Hippocampal formation (tissue), 2 donors: ENCODE data around the gene EIF2D.
A peak's percentile ranks its signal among the peaks of the same experiment; 100 is the strongest.
"Not testable (repeated sequence)": the region's sequence is repeated elsewhere in the genome, so short reads cannot be mapped to it uniquely, and the experiment has no call there.

Source experiments
- DNase-seq, 2 donors: peaks; one replicate each; lab custom pipeline; 2025; lab: John Stamatoyannopoulos, UW

EIF2D gene, protein sequence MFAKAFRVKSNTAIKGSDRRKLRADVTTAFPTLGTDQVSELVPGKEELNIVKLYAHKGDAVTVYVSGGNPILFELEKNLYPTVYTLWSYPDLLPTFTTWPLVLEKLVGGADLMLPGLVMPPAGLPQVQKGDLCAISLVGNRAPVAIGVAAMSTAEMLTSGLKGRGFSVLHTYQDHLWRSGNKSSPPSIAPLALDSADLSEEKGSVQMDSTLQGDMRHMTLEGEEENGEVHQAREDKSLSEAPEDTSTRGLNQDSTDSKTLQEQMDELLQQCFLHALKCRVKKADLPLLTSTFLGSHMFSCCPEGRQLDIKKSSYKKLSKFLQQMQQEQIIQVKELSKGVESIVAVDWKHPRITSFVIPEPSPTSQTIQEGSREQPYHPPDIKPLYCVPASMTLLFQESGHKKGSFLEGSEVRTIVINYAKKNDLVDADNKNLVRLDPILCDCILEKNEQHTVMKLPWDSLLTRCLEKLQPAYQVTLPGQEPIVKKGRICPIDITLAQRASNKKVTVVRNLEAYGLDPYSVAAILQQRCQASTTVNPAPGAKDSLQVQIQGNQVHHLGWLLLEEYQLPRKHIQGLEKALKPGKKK

DNA sequence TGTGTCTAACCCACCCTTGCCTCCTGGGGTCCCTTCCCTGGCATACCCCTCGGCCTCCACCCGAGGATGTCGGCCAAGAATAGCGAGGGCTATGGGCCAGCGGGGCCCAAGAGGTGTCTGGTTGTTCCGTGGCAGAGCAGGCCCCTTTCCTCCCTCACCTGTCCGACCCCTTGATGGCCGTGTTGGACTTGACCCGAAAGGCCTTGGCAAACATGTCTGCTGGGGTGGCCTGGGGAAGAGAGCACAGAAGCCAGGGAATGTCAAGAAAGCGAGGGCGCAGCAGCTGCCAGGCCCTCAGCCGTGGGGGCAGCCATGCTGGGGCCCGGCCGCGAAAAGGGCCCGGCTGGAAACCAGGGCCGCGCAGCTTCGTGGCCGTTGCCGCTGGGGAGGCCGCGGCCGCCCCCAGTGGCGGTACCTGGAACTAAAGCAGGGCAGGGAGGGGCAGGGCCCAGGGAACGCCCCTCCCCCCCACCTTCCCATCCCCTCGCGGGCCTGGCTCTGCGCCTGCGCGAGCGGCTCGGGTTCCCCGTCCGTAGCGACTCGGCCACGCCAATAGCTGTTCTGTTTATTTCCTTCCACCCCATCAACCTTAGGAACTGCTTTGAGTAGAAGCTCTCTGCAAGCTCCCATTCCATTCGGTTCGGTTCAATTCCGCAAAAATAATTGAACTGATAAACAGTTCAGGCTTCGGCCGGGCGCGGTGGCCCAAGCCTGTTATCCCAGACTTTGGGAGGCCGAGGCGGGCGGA is at the start of gene EIF2D:
Gene EIF2D, minus strand, starts transcription at position 337 of the 748 bp plus-strand sequence. Its CDS starts 123 bp downstream, at position 214.
- peak; percentile 93 to 95 for DNase-seq

DNA sequence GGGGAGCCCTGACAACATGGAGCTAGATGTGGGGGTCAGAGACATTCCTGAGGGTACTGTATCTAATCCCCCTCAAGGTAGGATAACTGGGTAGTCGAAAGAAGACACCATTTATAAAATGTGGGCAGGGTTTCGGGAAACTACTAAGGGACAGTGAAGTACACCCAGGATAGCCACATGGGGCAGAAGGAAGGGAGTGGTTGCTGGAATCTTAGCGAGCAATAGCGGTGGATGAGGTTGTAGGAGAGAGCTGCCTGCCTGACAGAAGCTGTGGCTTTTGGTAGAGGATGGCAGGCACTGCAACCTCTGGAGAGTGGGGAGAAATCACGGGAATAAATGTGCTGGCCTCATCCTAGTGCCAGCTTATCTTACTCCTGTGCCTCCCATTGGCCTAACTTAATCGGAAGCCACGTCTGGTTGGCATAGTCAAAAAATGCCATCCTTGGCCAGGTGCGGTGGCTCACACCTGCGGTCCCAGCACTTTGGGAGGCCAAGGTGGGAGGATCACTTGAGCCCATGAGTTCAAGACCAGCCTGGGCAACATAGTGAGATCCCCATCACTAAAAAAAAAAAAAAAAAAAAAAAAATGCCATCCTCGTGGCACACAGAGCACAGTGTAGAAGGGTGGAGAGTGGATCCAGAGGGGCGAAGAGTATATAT is 49.0 kb upstream of the EIF2D start:
- no peak for DNase-seq

DNA sequence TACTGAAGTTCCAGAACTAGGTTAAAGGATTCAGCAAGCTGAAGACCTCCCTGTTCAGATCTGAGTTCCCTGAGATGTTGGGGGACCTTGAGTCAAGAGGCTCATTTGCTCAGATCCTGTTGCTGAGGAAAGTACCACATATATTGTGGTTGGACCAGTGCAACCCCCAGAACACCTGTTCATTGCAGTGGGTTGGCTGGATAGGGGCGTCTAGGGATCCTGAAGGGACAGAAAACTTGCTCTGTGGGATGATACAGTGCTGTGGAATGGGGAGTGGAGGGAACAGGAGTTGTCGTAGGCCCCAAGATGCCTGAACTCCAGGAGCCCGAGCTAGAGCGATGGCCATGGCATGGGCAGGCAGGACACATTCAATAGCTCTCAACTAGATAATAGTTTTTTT is 47.9 kb upstream of the EIF2D start:
- no peak for DNase-seq

DNA sequence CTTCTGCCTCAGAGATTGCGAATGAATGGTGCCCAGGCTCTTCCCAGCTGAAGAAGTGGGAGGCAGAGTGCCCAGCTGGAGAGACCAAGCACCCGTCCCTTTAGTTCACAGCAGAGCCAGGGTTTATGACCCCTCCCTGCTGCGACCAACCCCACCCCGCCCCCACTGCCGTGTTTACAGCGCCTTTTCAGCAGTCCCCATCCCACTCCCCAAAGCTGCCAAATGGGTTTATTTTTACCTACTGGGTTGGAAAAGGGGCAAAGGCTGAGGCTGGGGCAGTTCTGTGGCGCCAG is 46.7 kb upstream of the EIF2D start:
- no peak for DNase-seq

DNA sequence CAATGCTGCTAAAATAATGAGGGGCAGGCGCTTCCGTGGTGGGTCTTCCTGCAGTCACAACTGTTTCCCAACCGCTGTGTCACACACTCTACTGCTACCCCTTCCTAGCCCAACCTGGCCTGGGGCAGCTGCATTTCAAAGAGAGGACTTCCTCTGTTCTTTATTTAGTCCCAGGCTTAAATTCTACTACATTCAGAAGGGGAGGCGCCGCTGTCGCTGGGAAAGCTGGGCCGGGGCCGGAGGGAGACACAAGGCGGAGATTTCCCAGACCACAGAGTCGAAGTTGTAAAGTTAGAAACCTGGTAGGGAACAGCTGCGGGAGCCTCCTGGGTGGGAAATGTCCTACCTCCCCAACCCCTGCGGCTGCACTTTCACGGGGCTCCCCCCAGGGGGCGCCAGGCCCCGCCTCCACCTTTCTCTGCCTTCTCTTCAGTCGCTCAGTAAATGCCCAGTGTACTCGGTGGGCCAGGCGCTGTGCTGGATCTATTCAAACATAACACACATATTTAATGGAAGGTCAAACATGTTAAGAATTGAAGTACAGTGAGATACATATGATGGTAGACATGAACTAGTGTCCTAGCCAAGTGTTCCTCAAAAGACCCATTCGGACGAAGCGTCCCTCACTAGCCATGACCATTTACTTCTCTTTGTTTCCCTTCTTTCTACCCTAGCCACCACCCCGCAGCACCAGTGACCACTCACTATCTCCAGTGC is 46.2 kb upstream of the EIF2D start:
- no peak for DNase-seq

DNA sequence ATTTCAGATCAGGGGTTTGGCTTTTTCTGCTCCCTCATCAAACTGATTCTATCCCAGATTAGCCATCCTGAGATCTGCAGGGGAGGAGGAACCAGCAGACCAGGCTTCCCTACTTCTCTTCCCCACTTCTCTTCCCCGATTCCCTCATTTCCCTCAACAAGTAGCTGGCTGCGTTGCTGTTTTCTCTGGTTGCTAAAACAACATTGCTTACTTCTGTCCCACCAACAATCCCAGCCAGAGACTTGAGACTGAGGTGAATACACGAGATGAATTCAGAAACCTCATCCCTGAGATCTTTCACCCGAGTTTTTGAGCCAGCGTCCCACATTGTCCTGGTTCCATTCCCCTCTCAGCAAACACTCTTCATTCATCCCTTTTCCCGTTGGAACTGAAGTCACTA is 45.5 kb upstream of the EIF2D start:
- no peak for DNase-seq

DNA sequence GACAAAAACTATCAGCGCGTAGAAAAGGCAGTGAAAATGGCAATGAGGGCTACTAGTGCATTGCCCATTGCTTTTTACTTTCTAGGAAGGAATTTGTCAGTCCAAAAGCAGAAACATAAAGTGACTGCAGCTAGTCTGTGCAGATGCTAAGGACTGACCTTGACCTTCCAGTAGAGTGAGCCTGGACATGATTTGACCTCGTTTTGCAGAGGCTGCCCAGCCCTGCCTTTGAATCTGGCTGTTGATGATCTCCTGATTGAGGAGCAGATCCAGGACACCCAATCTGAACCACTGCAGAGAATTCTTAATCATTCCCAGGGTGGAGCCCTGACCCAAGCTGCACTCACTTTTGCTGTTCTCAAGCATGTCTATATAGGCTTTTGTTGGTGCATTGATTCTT is 44.7 kb upstream of the EIF2D start:
- no peak for DNase-seq

DNA sequence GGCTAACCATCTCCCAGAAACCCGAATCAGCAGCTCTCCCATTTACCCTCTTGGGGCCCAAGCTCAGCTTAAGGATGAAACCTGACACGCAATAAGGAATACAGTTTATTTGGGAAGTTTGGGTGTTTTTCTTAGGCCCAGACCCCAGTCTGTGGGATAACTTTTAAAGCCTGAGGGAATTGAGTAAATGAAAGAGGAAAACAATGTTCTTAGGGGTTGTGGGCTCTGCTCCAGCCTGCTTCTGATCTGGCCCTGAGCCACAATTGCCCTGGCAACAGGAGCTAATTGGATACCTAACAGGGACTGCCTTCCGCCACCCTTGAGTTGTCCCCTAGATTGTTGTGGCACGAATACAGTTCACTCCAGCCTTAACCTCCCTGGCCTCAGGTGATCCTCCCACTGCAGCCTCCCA is 43.2 kb upstream of the EIF2D start:
- no peak for DNase-seq

DNA sequence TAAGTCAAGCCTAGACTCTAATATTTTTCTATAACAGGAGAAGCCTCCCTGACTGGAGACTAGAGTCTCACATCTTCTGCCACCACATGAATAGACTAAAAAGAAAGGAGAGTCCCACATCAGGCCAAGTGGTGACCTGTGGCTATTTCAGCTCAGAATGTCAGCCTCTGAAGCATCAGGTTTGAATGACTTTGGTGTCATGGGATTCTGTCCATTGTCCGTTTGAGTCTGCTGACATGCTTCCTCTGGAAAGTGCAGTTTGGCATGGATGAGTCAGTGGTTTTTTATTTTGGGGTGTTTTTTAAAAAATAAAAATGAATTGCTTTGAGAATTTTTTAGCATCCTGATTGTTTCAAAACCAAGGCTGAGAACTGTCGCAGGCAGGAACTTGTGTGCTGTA is 42.6 kb upstream of the EIF2D start:
- DNase-seq = no peak

DNA sequence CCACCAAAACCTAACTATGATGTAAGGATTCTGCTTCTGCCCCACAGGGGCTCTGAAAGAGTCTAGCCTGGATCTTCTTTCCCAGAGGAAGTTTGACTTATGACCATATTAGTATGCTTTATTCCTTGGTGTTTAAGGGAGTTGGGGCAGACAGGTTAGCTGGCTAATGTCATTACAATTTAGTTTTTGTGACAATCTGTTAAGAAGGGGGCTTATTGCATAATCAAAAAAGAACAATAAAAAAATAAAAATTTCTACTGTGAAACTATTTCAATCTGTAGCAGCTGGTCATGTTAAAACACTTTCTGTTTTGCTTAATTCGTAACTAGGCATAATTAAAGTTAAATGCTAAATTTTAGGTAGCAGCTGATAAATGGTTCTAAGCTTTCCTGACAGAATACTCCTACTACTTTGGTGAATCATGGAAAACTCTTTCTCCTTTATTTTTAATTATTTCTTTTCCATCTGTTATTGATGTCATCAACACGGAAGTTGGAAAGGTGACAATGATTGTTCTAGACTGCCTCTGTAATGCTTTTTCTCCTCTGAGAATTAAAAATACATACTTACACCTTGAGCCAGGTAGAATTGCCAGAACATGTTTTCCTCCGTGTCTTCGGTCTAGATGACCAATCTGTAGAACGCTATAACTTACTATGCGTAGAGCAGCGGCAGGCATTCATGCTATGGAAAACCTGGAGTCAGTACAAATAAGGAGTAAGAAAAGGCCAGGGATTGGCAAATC is 41.6 kb upstream of the EIF2D start:
- no peak for DNase-seq

DNA sequence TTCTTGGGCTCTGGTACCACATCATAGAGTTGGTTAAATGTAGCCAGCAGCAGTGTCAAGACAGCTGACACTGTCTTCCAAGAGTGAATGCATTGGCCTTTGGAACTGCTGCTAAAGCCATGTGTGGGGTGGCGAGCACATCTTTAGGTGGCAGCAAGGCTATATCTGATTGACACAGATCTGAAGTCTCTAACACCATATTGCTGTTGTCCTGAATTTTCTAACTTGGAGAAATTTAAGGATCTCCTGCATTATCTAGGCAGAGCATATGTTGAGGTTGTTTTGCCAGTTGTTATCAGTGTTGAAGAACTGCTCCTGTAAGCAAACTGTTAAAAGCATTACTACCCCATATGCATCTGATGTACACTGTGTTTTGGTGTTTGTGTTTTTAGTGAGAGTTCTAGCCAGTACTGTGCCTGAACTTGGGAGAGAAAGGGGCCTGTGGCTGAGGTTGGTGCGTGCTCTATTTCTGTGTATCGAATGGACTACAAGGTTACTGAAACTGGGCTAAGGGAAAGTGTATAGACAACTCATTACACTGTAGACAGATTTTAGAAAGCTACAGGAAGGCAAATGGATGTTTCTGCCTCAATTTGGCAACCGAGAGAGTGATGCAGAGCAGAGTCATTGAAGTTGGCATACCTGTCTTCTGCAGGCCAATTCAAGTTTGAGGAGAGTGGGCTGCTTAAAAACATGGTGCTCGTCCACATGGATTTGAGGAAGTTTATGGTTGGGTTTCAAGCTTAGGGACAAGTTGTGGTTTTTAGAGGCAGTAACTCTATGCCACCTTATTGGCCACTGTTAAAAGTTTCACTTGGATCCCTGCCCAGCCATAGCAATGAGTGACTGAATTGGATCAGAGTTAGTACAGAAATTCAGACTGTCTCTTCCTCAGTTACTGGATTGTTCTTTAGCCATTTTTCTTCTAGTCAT is 40.0 kb upstream of the EIF2D start:
- DNase-seq = no peak

DNA sequence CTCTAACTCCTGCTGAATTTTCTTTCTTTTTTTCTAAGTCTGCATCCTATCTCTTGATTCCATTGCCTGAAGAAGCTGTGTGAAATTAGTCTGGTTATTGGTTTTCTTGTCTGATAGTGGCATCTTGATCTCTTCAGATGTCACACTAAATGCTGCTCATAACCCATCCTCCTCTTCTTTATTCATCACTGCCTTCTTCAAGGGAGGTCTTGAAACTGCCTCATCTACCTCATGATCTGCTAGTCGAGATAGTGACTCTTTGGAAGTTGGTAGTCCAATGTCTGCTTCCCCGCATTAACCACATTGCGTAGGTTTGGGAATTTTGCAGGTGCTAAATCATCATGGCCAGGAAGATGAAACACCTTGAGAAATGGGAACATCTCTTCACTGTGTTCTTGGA is 38.7 kb upstream of the EIF2D start:
- no peak for DNase-seq

DNA sequence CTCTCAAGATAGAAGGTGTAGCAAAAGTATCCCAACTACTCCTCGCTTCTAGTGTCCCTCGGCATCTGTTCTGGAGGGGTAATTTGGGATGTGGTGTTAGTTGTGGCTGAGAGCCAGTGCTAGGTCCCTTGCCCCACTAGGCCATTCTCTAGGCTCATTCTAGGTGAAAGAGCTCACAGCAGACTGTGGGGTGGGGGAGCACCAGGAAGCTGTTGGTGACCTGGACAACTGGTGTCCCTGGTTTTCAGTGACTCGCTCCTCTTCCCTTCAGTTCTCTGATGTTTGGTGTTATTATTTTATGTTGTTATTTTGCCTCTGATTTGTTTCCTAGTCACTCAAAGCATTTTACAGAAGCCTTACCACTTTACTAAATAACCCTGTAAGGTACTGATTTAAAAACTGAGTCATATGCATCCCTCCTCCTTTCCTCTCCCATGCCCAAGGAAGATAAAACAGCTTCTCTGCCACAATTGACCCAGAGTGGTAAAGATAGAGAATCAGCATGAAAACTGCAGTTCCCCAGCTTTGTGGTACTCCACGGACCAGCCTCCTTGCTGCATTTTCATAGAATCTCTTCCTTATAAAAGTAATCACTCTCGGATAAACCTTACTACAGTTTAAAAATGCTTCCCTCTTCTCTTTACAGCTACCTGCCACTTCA is 37.1 kb upstream of the EIF2D start:
- DNase-seq = no peak

DNA sequence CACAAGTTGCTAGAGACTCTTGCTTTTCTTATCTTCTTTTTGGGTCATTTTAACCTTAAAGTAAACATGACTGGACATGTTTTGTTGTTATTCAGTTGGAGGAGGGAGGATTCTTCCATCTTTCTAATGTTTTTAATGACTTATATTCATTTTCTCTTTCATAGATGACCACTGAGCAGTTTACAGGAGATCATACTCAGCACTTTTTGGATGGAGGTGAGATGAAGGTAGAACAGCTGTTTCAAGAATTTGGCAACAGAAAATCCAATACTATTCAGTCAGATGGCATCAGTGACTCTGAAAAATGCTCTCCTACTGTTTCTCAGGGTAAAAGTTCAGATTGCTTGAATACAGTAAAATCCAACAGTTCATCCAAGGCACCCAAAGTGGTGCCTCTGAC is 35.0 kb upstream of the EIF2D start:
- DNase-seq = no peak

DNA sequence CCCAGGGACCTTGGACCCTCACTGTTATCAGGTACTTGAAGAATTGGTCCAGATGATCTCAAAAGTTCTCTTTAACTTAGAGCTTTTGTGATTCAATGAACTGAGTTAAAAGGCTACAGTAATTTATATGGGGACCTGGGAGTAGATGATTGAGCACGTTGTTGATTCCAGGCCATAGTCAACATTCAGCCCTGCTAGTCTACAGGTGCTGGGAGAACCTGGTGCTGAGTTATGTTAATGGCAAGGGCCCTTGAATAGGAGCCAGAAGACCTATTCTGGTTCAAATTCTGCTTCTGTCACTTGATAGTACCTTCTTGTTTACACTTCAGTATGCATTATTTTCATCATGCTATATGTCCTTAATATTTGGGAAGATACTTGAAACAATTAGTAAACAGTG is 34.2 kb upstream of the EIF2D start:
- no peak for DNase-seq

DNA sequence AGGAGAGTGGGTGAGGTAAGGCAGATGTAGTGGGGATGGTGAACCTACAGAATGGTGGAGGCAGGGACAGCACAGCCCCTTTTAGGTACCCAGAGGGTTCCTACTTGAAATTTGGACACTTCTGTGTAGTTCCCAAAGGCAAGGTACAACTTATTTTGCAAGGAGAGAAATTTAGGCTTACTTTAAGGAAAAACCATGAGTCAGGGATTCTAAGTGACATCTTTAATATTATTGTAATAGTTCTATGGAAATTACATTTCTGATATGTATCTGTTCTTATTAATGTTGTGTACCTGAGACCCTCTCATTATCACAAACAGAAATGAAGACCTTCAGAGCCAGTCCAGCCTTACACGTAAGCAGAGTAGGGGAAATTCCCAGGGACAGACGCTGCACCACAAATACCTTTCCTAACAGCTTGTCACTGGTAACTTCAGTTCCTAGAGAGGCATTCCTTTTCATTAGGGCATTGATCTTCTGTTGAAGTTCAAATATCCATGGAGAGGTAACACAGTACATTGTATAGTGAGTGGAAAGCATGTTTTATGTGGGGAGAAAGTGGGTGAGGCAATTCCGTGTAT is 30.9 kb upstream of the EIF2D start:
- no peak for DNase-seq

DNA sequence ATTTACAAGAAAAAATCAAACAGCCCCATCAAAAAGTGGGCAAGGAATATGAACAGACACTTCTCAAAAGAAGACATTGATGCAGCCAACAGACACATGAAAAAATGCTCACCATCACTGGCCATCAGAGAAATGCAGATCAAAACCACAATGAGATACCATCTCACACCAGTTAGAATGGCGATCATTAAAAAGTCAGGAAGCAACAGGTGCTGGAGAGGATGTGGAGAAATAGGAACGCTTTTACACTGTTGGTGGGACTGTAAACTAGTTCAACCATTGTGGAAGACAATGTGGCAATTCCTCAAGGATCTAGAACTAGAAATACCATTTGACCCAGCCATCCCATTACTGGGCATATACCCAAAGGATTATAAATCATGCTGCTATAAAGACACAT is 29.8 kb upstream of the EIF2D start:
- DNase-seq = not testable (repeated sequence)

DNA sequence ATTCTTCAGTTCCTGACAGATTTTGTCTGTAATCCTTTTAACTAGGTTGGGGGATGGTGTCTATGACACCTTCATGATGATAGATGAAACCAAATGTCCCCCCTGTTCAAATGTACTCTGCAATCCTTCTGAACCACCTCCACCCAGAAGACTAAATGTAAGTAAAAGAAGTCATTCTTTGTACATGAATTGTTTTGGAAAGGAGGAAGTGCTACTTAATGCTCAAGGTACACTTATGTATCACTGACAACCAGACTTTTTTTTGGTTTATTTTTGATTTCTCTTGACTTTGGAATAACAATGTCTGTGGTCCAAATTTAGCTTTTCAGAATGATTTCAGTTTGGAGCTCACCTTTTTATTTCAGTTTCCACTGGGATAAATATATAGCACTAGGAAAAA is 25.3 kb upstream of the EIF2D start:
- no peak for DNase-seq

DNA sequence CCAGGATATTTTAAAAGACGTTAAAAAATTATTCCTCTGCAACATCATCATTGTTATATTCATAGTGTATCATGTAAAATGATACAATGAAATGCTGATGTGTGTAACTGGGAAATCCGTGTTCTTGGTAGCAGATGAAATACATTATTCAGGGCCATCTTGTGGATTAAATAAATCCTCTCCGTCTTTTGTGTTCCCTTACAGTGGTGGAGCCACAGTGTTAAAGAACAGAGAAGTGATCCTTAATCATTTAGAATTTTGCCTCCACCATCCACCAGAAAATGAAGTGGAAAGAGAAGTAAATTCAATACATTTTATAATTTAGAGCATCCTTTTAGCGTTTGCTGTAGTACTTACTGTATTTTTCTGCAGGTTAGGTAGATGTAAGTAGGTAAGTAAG is 24.4 kb upstream of the EIF2D start:
- DNase-seq = peak in 1 of 2 donors; percentile 24
